OCI-LY7 (cell line): Measurements from ENCODE around the gene TJP1. TPM values are rescaled to one million over a fixed set of nuclear protein-coding genes. Genes with fewer than 3 reads are reported as not detected.

Experiments
- BruUV-seq: library from RNA; stranded (reverse); fragments of 400-500 nt; replicated peaks from 2 replicates; lab custom pipeline; 2021; lab: Mats Ljungman, UMichigan
- CTCF ChIA-PET: fragments of 300-600 bp; sonication (Branson Sonifier 250); formaldehyde crosslinking; loops from one replicate; lab custom pipeline; 2022; ENCODE audit warnings: antibody characterized with exemption; ENCODE audit not compliant: unreplicated experiment; lab: Charles Lee
- POLR2A ChIA-PET: fragments of 300-600 bp; sonication (Branson Sonifier 250); formaldehyde crosslinking; loops from one replicate; lab custom pipeline; 2022; ENCODE audit warnings: antibody characterized with exemption; lab: Charles Lee
- DNase-seq: peaks from one replicate; pipeline ENCODE4 v3.0.0-alpha.2; 2015; ENCODE audit warnings: low spot score
- H2AFZ ChIP-seq: fragments of 200-600 bp; sonication (generic), shearing (Covaris generic); 2 replicates; pipeline ENCODE4 v1.6.1; 2014; ENCODE audit warnings: mild to moderate bottlenecking, antibody characterized with exemption, low read length, moderate library complexity
- H3K27ac ChIP-seq: fragments of 200-600 bp; sonication (generic); 2 replicates; pipeline ENCODE4 v1.5.1; 2014; ENCODE audit warnings: mixed run types, low read depth, mild to moderate bottlenecking, moderate library complexity, low read length, inconsistent platforms; ENCODE audit not compliant: poor library complexity, severe bottlenecking
- H3K36me3 ChIP-seq: fragments of 200-600 bp; sonication (generic); 2 replicates; pipeline ENCODE4 v1.6.1; 2014; ENCODE audit warnings: mild to moderate bottlenecking, antibody characterized with exemption, low read length, moderate library complexity, mixed read lengths; ENCODE audit not compliant: insufficient read depth
- H3K4me1 ChIP-seq: fragments of 200-600 bp; sonication (generic); 2 replicates; pipeline ENCODE4 v1.5.1; 2014; ENCODE audit warnings: mild to moderate bottlenecking, low read length; ENCODE audit not compliant: insufficient read depth, poor library complexity, severe bottlenecking
- H3K4me2 ChIP-seq: fragments of 200-600 bp; sonication (generic); 2 replicates; pipeline ENCODE4 v1.6.1; 2014; ENCODE audit warnings: mild to moderate bottlenecking, low read length
- H3K4me3 ChIP-seq: fragments of 200-600 bp; sonication (generic); 2 replicates; pipeline ENCODE4 v1.5.1; 2014; ENCODE audit warnings: mild to moderate bottlenecking, low read depth, low read length; ENCODE audit not compliant: poor library complexity, severe bottlenecking
- H3K79me2 ChIP-seq: fragments of 200-600 bp; sonication (generic); 2 replicates; pipeline ENCODE4 v1.6.1; 2016; ENCODE audit warnings: low read depth, mild to moderate bottlenecking, low read length, moderate library complexity, mixed read lengths; ENCODE audit not compliant: insufficient read depth
- H3K9me2 ChIP-seq: fragments of 200-600 bp; sonication (generic); 2 replicates; pipeline ENCODE4 v1.6.1; 2016; ENCODE audit warnings: mild to moderate bottlenecking, low read length, mixed read lengths; ENCODE audit not compliant: insufficient read depth
- H3K9me3 ChIP-seq: fragments of 200-600 bp; sonication (generic); 2 replicates; pipeline ENCODE4 v1.6.1; 2014; ENCODE audit warnings: mild to moderate bottlenecking, mixed run types, low read length, mixed read lengths
- H4K20me1 ChIP-seq: fragments of 200-600 bp; sonication (generic); 2 replicates; pipeline ENCODE4 v1.6.1; 2014; ENCODE audit warnings: mild to moderate bottlenecking, antibody characterized with exemption, low read length, moderate library complexity, mixed read lengths; ENCODE audit not compliant: insufficient read depth
- CTCF ChIP-seq: fragments of 200-600 bp; sonication (generic); conservative IDR thresholded peaks from 2 replicates; pipeline ENCODE4 v1.5.1; 2014; ENCODE audit warnings: mild to moderate bottlenecking, antibody characterized with exemption, low read length, moderate library complexity, mixed read lengths
- EZH2phosphoT487 ChIP-seq: fragments of 200-600 bp; sonication (generic); IDR thresholded peaks from 2 replicates; pipeline ENCODE4 v1.6.1; 2018; ENCODE audit warnings: low read depth, borderline replicate concordance, mild to moderate bottlenecking, mixed run types, antibody characterized with exemption, low read length, moderate library complexity, mixed read lengths
- intact Hi-C: fragments of 100-400 bp; cut with micrococcal nuclease; formaldehyde crosslinking; loops from one replicate; pipeline ENCODE4 v1.10.0; 2022; ENCODE audit not compliant: unreplicated experiment
- total RNA-seq, 2 experiments: library from RNA; depleted of rRNA in 1 of 2; stranded (reverse); fragments of >200 nt in 1 of 2; shearing (Covaris generic) in 1 of 2; gene quantifications; 2 replicates each; pipeline ENCODE4 v1.2.3, GENCODE V29; 2014 to 2022

Gene TJP1
- total RNA-seq, 2 experiments from 2014 or later = 0.19 to 0.32 TPM

DNA sequence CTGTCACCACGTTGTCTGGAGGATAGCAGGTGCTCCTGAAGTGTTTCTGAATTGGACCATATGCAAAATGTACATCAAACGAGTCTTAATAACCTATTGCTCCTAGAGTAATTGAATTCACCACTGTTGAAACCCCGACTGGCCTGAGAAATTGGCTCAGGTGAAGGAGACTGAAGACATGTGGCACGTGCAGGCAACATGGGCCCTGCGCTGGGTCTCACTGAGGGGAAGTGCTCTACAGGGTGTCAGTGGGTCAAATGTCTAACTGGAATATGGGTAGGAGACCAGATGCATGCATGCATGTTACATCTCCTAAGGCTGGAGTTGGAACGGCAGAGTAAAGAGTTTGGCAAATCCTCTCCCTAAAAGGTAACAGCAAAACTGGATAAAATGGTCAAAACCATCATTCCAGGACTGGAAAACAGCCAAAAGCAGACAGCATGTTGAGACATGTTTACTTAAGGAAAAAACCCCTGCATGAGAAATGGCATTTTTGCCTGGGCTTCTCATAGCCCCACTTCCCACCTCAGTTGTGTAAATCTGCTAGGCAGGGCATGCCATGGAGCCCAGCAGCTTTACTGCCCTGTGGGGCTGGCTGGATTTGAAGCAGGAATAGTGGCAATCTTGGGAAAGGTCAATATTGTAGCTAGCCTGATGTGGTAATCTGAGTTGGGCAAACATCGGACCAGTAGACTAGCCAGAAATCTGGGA lies 131.3 kb downstream of the TJP1 start:
- no peak overlapping the region for H3K4me3 ChIP-seq
- H3K27ac ChIP-seq = no peak overlapping the region
- H3K79me2 ChIP-seq = no peaks in the 10 kb centered on the region
- H3K9me3 ChIP-seq = no peaks in the 10 kb centered on the region
- no peak overlapping the region for H2AFZ ChIP-seq
- TF ChIP-seq CTCF (no peak), EZH2phosphoT487 (no peak)
- H3K36me3 ChIP-seq = no peaks in the 10 kb centered on the region
- intact Hi-C loops = no loop called here
- BruUV-seq = no TSS peak
- no peak for DNase-seq
- ChIA-PET POLR2A (no interaction called here), CTCF (no interaction called here)
- H3K4me2 ChIP-seq = no peak overlapping the region
- no peaks in the 10 kb centered on the region for H4K20me1 ChIP-seq
- H3K9me2 ChIP-seq = no peaks in the 10 kb centered on the region
- no peaks in the 10 kb centered on the region for H3K4me1 ChIP-seq

- Histone ChIP-seq H2AFZ (no peak overlapping the region), H3K4me3 (no peak overlapping the region), H3K9me2 (no peaks in the 10 kb centered on the region), H3K79me2 (no peaks in the 10 kb centered on the region), H3K9me3 (no peaks in the 10 kb centered on the region), H3K4me2 (no peak overlapping the region), H4K20me1 (no peaks in the 10 kb centered on the region), H3K27ac (no peak overlapping the region), H3K36me3 (no peaks in the 10 kb centered on the region), H3K4me1 (no peaks in the 10 kb centered on the region)
- BruUV-seq = no TSS peak
- intact Hi-C loops = no loop called here
- CTCF ChIA-PET = no interaction called here
- POLR2A ChIA-PET = interaction anchor here (0.7 kb wide), 1 partner anchor 304 kb away, joined by 3 read pairs; no protein-coding TSS in a partner anchor
- no peak for DNase-seq
- TF ChIP-seq CTCF = no peak
- no peak for TF ChIP-seq EZH2phosphoT487
Measured at GRCh38 chr15:29689287-29689986, 132.8 kb downstream of the TJP1 start.
